HG02973 (cell line): Measurements from ENCODE around the gene CNTNAP2.

ENCODE experiments used
- ATAC-seq: cut with Tn5 transposase; IDR thresholded peaks from one replicate; pipeline ENCODE4 v1.9.1; 2021; ENCODE audit warnings: moderate library complexity; ENCODE audit not compliant: unreplicated experiment

CNTNAP2 gene

GRCh38 chr7:146285418-146285817 is 168.8 kb downstream of the CNTNAP2 start:
- no peak for ATAC-seq

GRCh38 chr7:146290746-146291145 is 174.1 kb downstream of the CNTNAP2 start:
- no peak for ATAC-seq

GRCh38 chr7:146291900-146292299 is 175.3 kb downstream of the CNTNAP2 start:
- ATAC-seq, result no peak

GRCh38 chr7:146296028-146296427 is 179.4 kb downstream of the CNTNAP2 start:
- no peak for ATAC-seq

GRCh38 chr7:146314962-146315361 is 198.4 kb downstream of the CNTNAP2 start:
- ATAC-seq, result no peak

- no peak for ATAC-seq
Measured at GRCh38 chr7:146319629-146320028, 203.0 kb downstream of the CNTNAP2 start.

- ATAC-seq, result no peak
Measured at GRCh38 chr7:146321301-146321700, 204.7 kb downstream of the CNTNAP2 start.

- ATAC-seq, result no peak
Measured at GRCh38 chr7:146331369-146331768, 214.8 kb downstream of the CNTNAP2 start.

GRCh38 chr7:146345251-146345650 is 228.7 kb downstream of the CNTNAP2 start:
- no peak for ATAC-seq

GRCh38 chr7:146346096-146346495 is 229.5 kb downstream of the CNTNAP2 start:
- ATAC-seq, result no peak

GRCh38 chr7:146355216-146355615 is 238.6 kb downstream of the CNTNAP2 start:
- no peak for ATAC-seq

GRCh38 chr7:146359176-146359575 is 242.6 kb downstream of the CNTNAP2 start:
- no peak for ATAC-seq

GRCh38 chr7:146366938-146367337 is 250.3 kb downstream of the CNTNAP2 start:
- no peak for ATAC-seq

GRCh38 chr7:146370171-146370570 is 253.6 kb downstream of the CNTNAP2 start:
- no peak for ATAC-seq

GRCh38 chr7:146375170-146375569 is 258.6 kb downstream of the CNTNAP2 start:
- no peak for ATAC-seq

GRCh38 chr7:146378196-146378595 is 261.6 kb downstream of the CNTNAP2 start:
- no peak for ATAC-seq

GRCh38 chr7:146387140-146387539 is 270.5 kb downstream of the CNTNAP2 start:
- no peak for ATAC-seq

GRCh38 chr7:146388928-146389327 is 272.3 kb downstream of the CNTNAP2 start:
- no peak for ATAC-seq

- ATAC-seq, result no peak
Measured at GRCh38 chr7:146393346-146393745, 276.7 kb downstream of the CNTNAP2 start.

- ATAC-seq, result no peak
Measured at GRCh38 chr7:146397141-146397540, 280.5 kb downstream of the CNTNAP2 start.

GRCh38 chr7:146401939-146402338 is 285.3 kb downstream of the CNTNAP2 start:
- ATAC-seq, result no peak

GRCh38 chr7:146405737-146406136 is 289.1 kb downstream of the CNTNAP2 start:
- no peak for ATAC-seq

GRCh38 chr7:146411975-146412374 is 295.4 kb downstream of the CNTNAP2 start:
- no peak for ATAC-seq

- ATAC-seq, result no peak
Measured at GRCh38 chr7:146412781-146413180, 296.2 kb downstream of the CNTNAP2 start.
